ENCODE measurements around the gene ATF3.
"Not testable (repeated sequence)": the region's sequence is repeated elsewhere in the genome, so short reads cannot be mapped to it uniquely, and the experiment has no call there.

ATF3 gene

GRCh38 chr1:212629450-212630157 is 21.0 kb downstream of the ATF3 start:
- no peak for DNase-seq

DNA sequence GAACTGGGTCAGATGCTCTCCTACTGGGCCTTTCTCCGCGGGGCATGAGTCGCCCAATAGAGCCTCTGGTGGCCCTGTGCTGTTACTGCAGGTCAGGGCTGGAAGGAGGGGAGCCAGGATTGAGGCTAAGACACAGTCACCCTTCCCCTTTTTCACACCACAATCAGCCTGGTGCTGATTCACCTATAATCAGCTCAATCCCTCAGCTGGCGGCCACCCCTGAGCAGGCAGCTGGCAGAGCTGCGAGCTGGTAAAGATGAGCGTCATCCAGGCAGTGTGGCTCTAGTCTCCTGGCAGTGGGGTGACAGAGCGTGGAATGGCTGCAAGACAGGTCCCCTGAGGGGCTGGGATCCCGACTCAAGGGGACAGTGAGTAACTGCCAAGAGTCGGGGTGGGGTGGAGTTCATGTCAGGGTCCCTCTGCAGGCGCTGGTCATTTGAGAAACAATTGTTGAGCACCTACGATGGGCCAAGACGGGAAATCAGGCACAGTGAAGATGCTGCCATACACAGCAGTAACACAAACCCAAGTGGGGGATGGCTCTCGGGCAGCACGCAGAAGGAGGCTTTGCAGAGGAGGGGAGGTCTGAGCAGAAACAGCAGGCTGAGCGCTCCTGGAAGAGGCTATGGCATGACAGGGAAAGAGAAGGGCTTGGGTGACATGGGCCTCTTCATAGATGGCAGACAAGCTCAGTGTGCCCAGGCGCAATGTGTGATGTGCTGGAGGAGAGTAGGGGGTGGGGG is 21.8 kb downstream of the ATF3 start:
- DNase-seq = peak; percentile 46

DNA sequence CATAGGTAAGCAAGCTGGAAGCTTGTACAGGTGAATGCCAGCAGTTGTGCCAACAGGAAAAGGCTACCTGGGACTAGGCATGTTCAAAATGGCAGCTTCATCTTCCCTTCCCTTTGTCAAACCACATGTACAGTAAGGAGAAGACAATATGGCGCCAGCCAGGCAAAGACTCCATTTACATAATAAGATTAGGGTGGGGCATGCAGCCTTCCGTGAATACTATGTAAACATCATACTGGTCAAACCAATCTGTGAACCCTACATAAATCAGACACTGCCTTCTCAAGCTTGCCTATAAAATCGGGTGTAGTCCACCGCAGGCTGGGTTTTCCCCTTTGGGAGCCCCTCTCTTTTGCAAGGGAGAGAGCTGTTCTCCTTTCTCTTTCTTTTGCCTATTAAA is 24.6 kb downstream of the ATF3 start:
- no peak for DNase-seq

GRCh38 chr1:212634252-212634651 is 25.7 kb downstream of the ATF3 start:
- DNase-seq = no peak

DNA sequence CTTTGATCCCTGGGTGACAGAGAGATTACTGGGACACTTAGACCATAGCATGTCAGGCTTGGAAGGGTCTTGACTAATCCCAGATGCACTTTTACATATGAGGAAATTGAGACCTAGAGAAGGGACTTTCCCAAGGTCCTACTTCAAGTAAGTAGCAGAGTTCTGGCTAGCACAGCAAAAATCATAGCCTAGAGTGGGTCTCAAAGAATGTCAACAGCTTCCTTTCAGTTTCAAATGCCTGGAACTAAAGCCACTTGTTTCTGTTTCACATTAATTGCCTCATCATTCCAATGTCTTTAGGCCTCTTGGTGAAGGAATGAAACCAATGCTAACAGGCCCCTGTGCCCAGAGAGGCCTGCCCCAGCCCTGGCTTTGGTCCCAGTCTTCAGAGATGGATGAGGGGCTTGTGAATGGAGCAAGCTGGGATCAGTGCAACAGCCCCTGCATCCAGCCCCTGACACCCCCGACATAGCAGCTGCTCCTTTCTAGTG is 26.6 kb downstream of the ATF3 start:
- DNase-seq = no peak

DNA sequence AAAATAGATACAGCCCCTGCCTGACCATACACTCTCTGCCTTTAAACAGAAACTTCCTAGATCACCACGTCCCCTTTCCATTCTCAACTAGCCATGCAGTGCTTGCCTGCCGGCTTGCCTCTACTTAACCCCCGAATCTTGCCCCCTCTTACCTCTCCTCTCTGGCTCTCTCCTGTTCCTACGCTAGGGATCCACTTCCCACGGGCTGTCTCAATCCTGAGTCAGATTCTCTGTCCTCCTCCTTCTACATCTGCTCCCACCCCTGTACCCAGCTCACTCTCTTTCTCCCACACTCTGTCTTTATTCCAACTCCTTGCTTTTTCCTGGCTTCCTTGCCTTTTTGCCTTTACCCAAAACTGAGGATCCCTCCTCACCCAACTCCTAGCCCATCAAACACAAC is 29.3 kb downstream of the ATF3 start:
- no peak for DNase-seq

- no peak for DNase-seq
Observed at GRCh38 chr1:212638492-212639151, 30.1 kb downstream of the ATF3 start.

- DNase-seq = not testable (repeated sequence)
Observed at GRCh38 chr1:212639524-212639923, 31.0 kb downstream of the ATF3 start.

- no peak for DNase-seq
Observed at GRCh38 chr1:212640223-212640878, 31.8 kb downstream of the ATF3 start.

DNA sequence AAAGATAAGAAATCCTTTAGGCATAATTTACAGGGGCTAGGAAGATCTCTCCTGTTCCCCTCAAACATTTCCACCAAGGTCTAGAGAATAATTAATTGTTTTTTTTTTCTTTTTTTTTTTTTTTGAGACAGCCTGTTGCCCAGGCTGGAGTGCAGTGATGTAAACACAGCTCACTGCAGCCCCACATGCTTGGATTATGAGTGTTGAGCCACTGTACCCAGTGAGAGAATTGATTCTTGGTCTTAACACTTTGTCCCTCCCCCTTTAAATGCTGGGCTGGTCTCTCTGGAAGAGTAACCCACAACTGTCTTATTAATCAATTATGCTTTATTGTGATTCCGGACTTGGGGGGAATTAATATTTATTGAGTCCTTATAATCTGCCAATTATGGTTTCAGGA is 33.4 kb downstream of the ATF3 start:
- no peak for DNase-seq

DNA sequence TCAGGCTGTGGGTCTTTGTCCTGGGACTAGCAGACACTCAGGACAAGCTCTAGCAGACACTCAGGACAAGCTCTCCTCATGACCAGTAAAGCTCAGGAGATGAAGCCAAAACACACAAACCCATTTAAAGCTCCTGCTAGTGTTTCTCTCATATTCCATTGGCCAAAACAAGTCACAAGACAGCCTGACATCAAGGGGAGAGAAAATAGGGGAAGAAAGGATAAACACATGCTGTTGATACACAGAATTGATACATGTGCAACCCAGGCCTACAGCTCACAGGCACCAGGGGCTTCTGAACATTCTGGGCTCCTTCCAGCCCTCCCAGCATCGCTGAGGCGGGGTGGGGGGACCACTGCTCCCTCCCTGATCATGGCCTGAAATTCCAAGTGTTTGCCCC is 35.3 kb downstream of the ATF3 start:
- DNase-seq = no peak

DNA sequence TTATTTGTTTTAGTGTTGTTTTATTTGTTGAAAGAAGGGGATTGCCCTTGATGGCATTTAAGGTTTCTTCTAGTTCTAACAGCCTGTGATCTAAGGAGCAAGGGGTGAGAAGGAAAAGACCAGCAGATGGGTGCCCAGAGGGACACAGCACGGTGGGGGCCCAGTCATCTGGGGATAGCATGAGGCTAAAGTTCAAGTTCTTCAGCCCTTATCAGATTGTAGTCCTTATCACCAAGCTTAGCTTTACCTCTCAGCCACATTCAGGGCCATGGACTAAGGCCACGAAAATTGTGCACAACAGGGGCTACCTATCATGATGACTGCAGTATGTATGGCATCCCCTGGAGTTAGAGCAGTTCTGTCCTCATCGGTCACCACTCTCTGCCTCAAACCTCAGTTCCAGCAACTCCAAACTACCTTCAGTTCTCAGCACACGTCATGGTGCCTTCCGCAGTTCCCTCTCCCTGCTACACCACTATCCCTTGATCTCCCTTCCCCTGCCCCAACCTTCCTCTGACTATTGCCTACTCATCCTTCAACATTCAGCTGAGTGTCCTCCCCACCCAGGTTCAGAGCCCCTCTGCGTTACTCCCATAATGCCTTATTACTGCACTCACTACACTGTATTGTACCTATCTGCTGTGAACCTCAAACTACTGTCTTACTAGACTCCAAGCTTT is 36.4 kb downstream of the ATF3 start:
- DNase-seq = no peak

DNA sequence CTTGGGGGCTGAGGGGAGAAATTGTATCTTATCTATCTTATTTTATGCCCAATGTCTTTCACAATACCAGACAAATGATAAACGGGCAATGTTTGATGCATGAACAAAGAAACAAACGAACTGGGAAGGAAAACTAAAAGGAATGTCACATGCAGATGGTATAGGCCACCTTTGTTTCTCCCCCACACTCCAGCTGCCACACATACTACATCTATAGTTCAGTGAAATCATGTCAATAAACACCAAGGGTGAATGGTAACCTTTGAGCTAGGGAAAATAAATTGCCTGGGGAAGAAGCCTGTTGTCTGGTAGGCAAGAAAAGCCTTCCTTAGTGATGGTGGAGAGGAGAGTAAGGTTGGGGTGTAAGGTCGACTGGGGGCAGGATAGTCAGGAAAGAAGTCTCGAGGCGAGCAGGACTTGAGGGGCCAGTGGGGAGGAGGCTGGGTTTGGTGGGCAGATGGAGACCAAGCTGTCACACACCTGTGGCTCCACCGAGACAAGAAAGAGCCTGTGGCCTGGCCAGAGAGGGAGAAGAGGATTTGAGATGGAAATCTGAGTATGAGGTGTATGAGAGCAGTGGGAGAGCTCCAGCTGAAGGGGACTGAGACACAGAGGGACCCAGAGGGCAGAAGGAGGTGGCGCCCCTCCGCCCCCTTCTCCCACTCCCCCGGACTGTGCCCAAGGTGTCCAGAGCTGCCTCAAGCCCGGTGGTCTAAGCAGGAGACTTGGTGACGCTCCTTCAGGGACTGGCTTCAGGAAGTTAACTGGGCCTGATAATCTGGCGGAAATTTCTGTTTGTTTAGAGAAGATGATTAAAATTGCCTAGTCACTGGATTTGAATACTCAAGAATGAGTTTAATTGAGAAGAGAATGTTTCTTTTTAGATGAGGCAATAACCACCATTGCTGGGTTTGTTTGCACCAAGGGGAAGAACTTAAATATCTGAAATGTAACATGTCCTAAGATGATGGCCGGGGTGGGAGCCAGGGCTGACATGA is 37.3 kb downstream of the ATF3 start:
- no peak for DNase-seq

GRCh38 chr1:212646588-212646987 is 38.0 kb downstream of the ATF3 start:
- DNase-seq = no peak

GRCh38 chr1:212647004-212647403 is 38.4 kb downstream of the ATF3 start:
- no peak for DNase-seq

- DNase-seq = no peak
Observed at GRCh38 chr1:212648431-212648830, 39.9 kb downstream of the ATF3 start.

DNA sequence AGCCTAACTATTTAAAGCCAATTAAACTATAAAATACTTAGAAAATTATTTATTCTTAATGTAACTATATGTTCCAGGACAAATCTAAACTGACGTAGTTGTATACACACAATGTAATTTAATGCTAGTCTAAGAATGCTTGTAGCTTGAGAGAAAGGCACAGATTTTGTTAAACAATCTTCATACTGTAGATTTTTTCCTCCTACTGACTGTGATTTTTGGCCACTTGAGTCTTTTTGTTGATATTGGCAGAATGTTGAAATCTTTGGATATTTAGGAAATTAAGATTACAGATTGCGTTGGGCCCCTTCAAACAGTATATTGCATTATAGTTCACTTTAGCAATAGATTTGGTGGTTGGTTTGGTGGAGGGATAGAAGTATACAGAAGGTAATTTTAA is 40.5 kb downstream of the ATF3 start:
- no peak for DNase-seq

DNA sequence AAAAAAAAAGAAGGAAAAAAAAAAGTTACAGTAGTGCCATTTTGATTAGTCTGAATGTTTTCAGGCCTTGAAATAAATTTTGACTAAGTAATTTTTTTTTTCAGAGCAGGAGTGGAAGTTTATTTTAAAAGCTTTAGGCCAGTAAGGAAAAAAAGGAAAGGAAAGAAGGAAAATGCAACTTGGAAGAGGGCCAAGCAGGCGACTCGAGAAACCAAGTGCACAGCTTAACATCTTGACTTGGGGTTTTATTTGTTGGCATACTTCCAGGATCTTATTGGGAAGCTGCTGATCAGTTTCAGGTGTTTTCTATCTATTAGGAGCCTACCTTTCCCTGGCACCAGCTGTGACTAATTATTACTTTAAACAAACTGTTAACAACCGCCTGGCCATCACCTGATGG is 41.7 kb downstream of the ATF3 start:
- DNase-seq = no peak

DNA sequence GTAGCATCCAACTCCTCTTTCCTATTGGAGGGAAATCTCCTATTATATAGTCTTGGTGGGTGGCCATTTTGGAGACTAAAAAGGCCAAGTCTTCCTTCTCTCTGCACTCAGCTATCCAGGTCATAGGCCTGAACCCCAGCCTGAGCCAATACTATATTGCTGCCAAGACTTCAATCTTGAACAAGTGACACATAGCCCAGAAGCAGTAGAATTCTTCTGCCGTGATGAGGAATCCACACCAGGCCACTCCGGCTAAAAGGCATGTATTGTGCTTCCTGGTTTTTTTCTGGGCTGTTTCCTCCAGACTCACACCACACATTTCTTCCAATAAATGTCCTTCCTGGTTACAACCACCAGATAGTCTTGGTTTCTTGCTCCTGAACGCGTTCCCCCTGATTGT is 43.0 kb downstream of the ATF3 start:
- no peak for DNase-seq

- no peak for DNase-seq
Observed at GRCh38 chr1:212651977-212652376, 43.4 kb downstream of the ATF3 start.

DNA sequence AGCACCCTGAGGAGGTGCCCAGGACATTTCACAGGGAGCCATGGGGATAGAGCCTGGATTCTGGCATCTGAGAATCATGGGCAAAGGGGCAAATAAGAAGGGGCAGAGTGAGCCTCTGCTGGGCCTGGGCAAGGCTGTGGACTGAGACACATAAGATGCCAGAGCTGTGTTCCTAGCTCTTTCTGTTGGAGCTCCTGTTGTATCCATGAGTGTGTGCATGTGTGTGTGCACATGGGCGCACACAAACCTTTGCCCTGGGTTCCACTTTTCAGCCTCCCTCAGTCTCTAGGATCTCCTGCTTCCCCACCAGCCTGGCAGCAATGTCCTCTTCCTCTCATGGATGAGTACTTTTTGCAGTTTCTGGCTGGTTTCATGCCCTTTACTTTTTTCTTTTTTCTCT is 44.0 kb downstream of the ATF3 start:
- DNase-seq = no peak

Measured in NCI-H1436 treated with DMSO at 0.1 percent for 48 hours (cell line).